Activated T-helper 1 cell treated with anti-CD3 and anti-CD28 coated beads, Interleukin-2, amount 50 U/mL, for 16 hours (primary cell): Measurements from ENCODE around the gene UNC5A.

ENCODE experiments used
- DNase-seq, 2 donors: peaks; one replicate each; pipeline ENCODE4 v3.0.0-alpha.2; 2020; ENCODE audit warnings: low read depth in 1 of 2, low spot score in 1 of 2

UNC5A gene

GRCh38 chr5:176844706-176845391, 34.5 kb downstream of the UNC5A start:
- no peak for DNase-seq

GRCh38 chr5:176845392-176845713, 35.0 kb downstream of the UNC5A start:
- no peak for DNase-seq

GRCh38 chr5:176846335-176847140, 36.2 kb downstream of the UNC5A start:
- no peak for DNase-seq

- no peak for DNase-seq
Measured at GRCh38 chr5:176847148-176847547, 36.8 kb downstream of the UNC5A start.

DNA sequence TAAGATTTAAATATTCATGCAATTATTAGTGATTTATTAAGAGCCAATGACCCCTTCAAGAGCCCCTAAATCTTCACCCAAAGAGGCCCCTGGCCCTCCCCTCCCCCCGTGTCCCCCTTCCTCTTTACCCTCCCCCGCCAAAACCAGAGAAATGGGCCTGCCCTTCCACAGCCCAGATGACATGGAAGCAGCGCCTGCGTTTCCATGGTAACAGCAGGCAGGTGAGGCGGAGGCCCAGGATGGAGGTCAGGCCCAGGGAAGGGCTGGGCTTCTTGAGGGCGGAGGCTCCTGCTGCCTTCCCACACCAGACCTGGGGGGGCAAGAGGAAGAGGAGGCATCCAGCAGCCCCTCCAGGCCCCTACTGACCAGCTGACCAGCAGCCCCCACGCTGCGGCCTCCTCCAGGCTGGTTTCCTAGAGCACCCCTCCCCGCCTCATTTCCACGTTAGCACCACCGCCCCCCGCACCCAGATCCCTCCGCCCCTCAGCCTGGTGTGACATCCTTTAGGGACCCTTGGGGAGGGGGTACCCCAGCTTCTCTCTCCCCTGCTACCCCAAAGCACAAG, 37.4 kb downstream of the UNC5A start:
- no peak for DNase-seq

GRCh38 chr5:176848651-176849050, 38.3 kb downstream of the UNC5A start:
- no peak for DNase-seq

- DNase-seq, result no peak
Measured at GRCh38 chr5:176849611-176850227, 39.4 kb downstream of the UNC5A start.

DNA sequence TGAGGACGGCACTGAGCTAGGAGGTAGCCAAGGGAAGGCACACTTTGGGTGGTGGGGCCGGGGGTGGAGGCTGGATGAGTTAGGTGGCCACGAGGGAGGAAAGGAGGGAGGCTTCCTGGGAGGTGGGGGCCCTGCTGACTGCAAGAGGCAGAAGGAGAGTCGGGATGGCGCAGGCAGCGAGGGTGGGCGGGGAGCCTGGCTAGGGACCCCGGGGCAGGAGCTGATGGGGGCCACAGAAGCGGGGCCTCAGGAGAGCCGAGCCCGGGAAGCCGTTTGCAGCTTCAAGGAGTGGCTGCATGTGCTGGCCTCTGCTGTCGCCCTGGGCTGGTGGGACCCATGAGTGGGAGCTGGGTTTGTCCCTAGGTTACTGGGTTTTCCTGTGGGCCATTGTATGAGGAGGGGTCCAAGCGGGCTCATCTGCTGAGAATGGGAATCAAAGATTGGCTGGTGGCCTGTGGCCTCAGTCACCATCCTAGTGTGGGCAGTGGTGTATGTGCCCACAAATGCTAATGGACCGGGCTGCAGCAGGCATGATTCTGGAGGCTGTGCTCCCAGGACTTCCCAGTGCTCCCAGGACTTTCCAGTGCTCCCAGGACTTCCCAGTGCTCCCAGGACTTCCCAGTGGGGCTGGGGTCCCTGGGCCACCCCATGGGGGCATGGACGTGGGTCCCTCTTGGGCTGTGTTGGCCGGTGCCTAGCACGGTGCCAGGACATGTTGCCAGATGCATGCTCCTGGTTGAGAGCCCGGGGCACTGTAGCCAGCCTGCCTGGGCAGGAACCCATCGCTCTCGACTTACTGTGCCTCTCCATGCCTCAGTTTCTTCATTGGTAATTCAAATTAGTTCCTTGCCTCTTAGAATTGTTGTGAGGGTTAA, 40.2 kb downstream of the UNC5A start:
- DNase-seq, result no peak

GRCh38 chr5:176851380-176851779, 41.0 kb downstream of the UNC5A start:
- DNase-seq, result no peak

DNA sequence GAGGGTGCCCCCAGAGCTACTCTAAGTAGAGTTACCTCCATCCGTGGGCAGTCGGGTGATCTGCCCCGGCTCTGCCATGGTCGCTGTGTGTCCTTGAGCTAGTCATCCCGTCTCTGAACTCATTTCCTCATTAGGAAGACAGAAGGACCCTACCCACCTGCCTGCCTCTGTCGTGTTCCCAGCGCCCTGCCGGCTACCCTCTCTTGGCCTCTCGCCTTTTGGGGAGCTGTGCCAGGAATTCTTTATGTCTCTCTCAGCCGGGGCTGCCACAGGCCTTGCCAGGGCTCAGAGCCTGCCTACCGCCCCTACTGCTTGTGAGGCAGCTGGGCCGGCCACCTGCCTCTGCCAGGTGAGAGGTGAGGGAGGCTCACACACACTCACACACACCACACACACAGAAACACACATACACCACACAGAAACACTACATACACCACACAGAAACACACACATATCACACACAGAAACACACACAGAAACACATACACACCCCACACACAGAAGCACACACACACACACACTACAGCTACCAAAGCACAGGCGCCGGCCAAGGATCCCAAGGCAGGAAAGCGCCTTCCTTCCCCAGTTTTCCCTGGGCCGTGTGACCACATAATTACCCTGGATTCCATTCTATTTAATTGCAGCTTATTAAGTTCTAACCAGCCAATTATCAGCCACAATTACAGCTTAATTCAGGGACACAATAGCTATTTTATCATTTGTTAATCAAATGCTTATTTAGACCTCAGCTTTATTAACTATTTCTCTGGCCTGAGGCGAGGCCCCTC, 41.7 kb downstream of the UNC5A start:
- DNase-seq, result no peak

- no peak for DNase-seq
Measured at GRCh38 chr5:176853151-176853778, 42.9 kb downstream of the UNC5A start.

DNA sequence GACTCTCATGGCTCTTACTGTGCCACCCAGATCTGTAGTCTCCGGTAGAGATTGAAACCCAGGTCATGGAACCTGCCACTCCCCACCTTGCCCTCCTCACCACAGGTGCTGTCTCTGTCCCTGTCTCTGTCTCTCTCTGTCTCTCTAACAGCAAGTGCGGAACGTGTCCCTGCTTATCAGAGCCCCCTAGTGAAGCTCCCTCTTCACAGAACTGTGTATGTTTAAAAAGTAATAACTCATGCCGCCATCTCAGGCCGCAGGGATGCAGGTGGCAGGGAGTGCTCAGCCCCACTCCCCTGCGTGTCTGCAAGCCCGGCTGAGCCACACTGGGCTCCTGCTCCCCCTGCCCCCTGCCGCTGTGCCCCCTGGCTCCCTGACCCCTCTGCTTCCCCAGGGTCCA, 43.8 kb downstream of the UNC5A start:
- no peak for DNase-seq

- no peak for DNase-seq
Measured at GRCh38 chr5:176855598-176855997, 45.2 kb downstream of the UNC5A start.

DNA sequence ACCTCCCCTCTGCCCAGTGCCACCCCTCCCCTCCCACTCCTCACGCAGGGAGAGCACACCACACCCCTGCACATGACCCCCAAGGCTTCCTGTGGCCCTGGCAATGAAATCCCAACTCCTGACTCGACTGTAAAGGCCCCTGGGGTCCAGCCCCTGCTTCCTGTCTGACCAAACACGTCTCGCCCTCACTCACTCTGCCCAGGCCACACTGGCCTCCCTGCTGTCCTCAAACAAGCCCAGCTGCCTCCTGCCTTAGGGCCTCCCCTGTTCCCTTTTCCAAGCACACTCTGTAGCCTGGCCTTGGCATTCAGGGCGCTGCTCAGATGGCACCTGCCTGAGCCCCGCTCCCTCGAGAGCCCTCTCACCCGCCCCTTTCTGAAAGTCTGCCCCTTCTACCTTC, 46.4 kb downstream of the UNC5A start:
- DNase-seq, result no peak

GRCh38 chr5:176857216-176857893, 47.0 kb downstream of the UNC5A start:
- DNase-seq, result no peak

DNA sequence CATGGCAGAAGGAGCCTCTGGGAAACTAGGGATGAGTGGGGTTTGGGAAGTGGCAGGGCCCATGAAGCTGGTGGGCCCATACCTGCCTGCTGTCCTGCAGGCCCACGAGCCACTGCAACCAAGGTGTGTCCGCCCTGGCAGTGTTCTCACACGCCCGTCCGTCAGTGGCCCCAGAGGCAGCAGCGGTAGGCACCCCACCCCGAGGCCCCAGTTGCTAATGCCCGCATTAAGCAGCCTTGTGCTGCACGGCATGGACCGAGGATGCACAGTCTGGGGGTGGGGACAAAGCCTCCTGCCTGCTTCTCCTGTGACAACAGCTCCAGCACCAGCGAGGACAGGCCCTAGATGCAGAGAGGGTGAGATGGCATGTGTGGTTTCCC, 47.5 kb downstream of the UNC5A start:
- DNase-seq, result no peak

GRCh38 chr5:176859916-176860315, 49.6 kb downstream of the UNC5A start:
- no peak for DNase-seq

GRCh38 chr5:176860381-176860780, 50.0 kb downstream of the UNC5A start:
- DNase-seq, result no peak

DNA sequence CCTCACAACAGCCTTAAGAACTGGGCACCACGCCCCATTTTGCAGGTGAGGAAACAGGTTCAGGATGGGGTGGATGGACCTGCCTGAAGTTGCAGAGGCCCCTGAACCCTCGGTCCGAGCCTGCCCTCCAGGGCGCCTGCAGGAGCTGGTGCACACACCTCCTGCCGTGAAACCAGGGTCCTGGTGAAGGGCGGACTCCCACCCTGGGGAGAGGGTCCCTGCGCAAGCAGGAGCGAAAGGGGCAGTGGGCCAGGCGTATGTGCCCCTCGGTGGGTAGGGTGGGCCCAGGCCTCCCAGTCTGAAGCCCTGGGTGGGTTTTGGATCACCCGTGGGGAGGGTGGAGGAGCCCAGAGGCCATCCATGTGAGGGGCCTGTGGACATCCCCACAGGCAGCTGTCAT, 50.9 kb downstream of the UNC5A start:
- no peak for DNase-seq
